Thoracic aorta (tissue), 2 donors: ENCODE measurements around the gene PLD2. TPM values are rescaled to one million over a fixed set of nuclear protein-coding genes. Genes with fewer than 3 reads are reported as not detected.

Experiments
- ATAC-seq: fragments of 150-250 bp; one replicate; pipeline ENCODE4 v1.8.0; 2017; ENCODE audit warnings: low read depth; ENCODE audit not compliant: insufficient number of reproducible peaks, low FRiP score
- DNase-seq: peaks from one replicate; pipeline ENCODE4 v3.0.0-alpha.2; 2020; ENCODE audit warnings: low spot score
- H3K27ac ChIP-seq, 2 donors: fragments of 200-600 bp; sonication (generic); 1 replicate in 1 of 2; 2 replicates in 1 of 2; pipeline ENCODE4 v1.5.1; 2016; ENCODE audit warnings: mild to moderate bottlenecking in 2 of 2, moderate library complexity in 2 of 2
- H3K27me3 ChIP-seq: fragments of 200-600 bp; sonication (generic); replicated peaks from 2 replicates; pipeline ENCODE4 v1.6.0; 2016; ENCODE audit warnings: mild to moderate bottlenecking; ENCODE audit not compliant: insufficient read depth
- H3K36me3 ChIP-seq: fragments of 200-600 bp; sonication (generic); one replicate; pipeline ENCODE4 v1.5.1; 2016
- H3K4me1 ChIP-seq, 2 donors: fragments of 200-600 bp; sonication (generic); 1 replicate in 1 of 2; 2 replicates in 1 of 2; pipeline versions ENCODE4 v1.5.1 to v1.6.0; 2016; ENCODE audit warnings: low read depth in 2 of 2, mild to moderate bottlenecking in 1 of 2; ENCODE audit not compliant: control insufficient read depth in 1 of 2
- H3K4me3 ChIP-seq: fragments of 200-600 bp; sonication (generic); 2 replicates; pipeline ENCODE4 v1.5.1; 2016; ENCODE audit warnings: mild to moderate bottlenecking
- H3K9me3 ChIP-seq: fragments of 200-600 bp; sonication (generic); 2 replicates; pipeline ENCODE4 v1.5.1; 2016
- total RNA-seq, 2 donors: library from RNA; depleted of rRNA; stranded (reverse); fragments of >200 nt; gene quantifications; one replicate each; pipeline versions ENCODE4 v1.1.0 to v1.2.3, GENCODE V29; 2016
- TF ChIP-seq, protein P1 (sequence below): fragments of 200-600 bp; sonication (generic); IDR thresholded peaks from one replicate; pipeline ENCODE4 v1.5.1; 2019; ENCODE audit warnings: antibody characterized with exemption

The PLD2 gene
- total RNA-seq, 2 donors from 2014 or later = 38.3 to 75.3 TPM

DNA sequence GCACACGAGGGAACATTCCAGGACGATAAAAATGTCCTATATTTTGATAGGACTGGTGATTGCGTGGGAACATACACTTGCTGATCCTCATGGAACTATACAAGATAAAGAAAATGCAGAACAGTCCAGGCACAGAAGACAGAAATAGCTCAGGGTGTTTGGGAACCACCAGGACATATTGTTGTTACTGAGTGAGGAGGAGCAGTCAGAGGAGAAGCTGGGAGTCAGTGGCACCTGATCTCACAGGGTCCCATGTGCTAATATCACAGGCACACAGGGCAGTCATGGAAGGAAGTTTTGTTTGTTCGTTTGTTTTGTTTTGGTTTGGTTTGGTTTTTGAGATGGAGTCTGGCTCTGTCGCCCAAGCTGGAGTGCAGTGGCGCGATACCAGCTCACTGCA, 5.7 kb downstream of the PLD2 start:
- no peak overlapping the region for H3K27ac ChIP-seq
- DNase-seq (no peak), ATAC-seq (no peak)
- H3K36me3 ChIP-seq = peaks cover 21% of the 10 kb centered on the region
- TF ChIP-seq, protein P1, sequence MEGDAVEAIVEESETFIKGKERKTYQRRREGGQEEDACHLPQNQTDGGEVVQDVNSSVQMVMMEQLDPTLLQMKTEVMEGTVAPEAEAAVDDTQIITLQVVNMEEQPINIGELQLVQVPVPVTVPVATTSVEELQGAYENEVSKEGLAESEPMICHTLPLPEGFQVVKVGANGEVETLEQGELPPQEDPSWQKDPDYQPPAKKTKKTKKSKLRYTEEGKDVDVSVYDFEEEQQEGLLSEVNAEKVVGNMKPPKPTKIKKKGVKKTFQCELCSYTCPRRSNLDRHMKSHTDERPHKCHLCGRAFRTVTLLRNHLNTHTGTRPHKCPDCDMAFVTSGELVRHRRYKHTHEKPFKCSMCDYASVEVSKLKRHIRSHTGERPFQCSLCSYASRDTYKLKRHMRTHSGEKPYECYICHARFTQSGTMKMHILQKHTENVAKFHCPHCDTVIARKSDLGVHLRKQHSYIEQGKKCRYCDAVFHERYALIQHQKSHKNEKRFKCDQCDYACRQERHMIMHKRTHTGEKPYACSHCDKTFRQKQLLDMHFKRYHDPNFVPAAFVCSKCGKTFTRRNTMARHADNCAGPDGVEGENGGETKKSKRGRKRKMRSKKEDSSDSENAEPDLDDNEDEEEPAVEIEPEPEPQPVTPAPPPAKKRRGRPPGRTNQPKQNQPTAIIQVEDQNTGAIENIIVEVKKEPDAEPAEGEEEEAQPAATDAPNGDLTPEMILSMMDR = no peak
- no peak overlapping the region for H3K4me3 ChIP-seq
- peaks cover 10 to 11% of the 10 kb centered on the region in 2 donors for H3K4me1 ChIP-seq
- no peaks in the 10 kb centered on the region for H3K27me3 ChIP-seq
- H3K9me3 ChIP-seq = no peaks in the 10 kb centered on the region

DNA sequence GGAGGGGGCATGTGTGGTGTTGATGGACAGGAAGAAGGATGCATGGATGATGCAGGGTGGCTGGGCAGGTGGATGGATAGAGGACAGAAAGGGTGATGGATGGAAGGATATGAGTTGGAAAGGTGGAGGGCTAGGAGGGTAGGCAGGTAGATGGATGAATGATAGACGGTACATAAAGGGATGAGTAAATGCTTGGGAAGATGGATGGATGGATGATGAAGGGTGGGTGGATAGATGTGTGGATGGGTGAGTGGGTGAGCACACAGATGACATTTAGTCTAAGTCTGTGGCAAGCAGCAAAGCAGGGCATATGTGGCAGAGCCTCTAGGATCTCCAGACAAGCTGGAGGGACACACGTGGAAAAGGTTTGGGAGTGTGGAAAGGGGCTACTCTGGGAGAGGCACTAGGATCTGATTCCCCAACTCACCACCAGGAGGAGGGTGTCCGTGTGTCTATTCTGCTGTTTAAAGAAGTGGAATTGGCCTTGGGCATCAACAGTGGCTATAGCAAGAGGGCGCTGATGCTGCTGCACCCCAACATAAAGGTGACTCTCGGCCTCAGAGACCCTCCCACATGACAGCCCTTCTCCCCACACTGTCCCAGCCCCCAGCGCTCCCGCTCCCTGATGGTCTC, 8.2 kb downstream of the PLD2 start:
- DNase-seq (no peak), ATAC-seq (no peak)
- no peak overlapping the region for H3K27ac ChIP-seq
- H3K36me3 ChIP-seq = peaks cover 28% of the 10 kb centered on the region
- H3K4me3 ChIP-seq = no peak overlapping the region
- TF ChIP-seq, protein P1 = no peak
- no peaks in the 10 kb centered on the region for H3K27me3 ChIP-seq
- no peaks in the 10 kb centered on the region for H3K4me1 ChIP-seq
- no peaks in the 10 kb centered on the region for H3K9me3 ChIP-seq

DNA sequence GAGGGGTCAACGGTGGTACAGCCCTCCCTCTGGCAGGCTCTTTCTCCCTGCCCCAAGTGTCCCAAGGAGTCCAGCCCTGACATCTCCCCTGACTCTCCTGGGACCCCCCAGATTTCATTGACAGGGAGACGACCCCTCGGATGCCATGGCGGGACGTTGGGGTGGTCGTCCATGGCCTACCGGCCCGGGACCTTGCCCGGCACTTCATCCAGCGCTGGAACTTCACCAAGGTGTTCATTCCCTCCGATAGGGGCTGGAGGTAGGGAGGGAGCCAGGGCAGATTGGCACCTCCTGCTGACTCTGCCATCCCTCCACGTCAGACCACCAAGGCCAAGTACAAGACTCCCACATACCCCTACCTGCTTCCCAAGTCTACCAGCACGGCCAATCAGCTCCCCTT, 9.9 kb downstream of the PLD2 start:
- DNase-seq = no peak

DNA sequence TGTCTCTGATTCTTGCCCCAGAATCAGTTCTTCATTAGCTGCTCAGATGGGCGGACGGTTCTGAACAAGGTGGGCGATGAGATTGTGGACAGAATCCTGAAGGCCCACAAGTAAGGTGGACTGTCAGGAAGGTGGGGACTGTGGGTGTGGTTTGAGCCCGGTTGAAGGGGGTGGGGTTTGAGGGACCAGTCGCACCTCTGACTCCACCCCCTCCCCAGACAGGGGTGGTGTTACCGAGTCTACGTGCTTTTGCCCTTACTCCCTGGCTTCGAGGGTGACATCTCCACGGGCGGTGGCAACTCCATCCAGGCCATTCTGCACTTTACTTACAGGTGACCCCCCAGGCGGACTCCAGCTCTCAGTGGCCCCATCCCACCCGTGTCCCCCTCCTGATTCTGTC, 11.3 kb downstream of the PLD2 start:
- Histone ChIP-seq H3K4me3 (no peak overlapping the region), H3K4me1 (no peaks in the 10 kb centered on the region), H3K27ac (no peak overlapping the region), H3K9me3 (no peaks in the 10 kb centered on the region), H3K27me3 (no peaks in the 10 kb centered on the region), H3K36me3 (peaks cover 24% of the 10 kb centered on the region)
- TF ChIP-seq, protein P1 = no peak
- DNase-seq = no peak
- ATAC-seq = no peak

More for the DNA sequence above, 9.9 kb downstream of the PLD2 start:
- no peaks in the 10 kb centered on the region for H3K27me3 ChIP-seq
- H3K4me3 ChIP-seq = no peak overlapping the region
- H3K36me3 ChIP-seq = peaks cover 24% of the 10 kb centered on the region
- no peaks in the 10 kb centered on the region for H3K4me1 ChIP-seq
- no peak for ATAC-seq
- no peaks in the 10 kb centered on the region for H3K9me3 ChIP-seq
- TF ChIP-seq, protein P1 = no peak
- H3K27ac ChIP-seq = no peak overlapping the region

DNA sequence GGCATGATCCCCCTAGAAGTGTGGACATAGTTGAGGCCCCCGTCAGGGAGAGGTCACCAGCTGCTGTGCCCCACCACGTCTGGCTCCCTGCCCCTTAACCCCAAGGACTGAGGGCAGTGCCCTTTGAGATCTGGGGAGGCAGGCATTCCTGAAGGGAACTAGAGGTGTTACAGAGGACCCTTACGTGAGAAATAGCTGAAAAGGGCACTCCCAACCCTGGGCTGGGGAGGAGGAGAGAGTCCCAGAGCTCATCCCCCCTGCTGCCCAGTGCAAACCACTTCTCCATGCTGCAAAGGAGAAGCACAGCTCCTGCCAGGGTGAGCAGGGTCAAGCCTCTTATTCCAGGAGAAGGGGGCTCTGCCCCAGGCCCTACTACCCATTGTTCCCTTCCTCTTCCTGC, 15.9 kb downstream of the PLD2 start:
- Histone ChIP-seq H3K4me1 (no peaks in the 10 kb centered on the region), H3K4me3 (no peak overlapping the region), H3K27me3 (no peaks in the 10 kb centered on the region), H3K9me3 (no peaks in the 10 kb centered on the region), H3K27ac (no peak overlapping the region), H3K36me3 (peaks cover 7% of the 10 kb centered on the region)
- ATAC-seq (no peak), DNase-seq (no peak)
- TF ChIP-seq, protein P1 = no peak
